Subcutaneous adipose tissue (tissue), 4 donors: ENCODE measurements around the gene ATP2C2. TPM values are rescaled to one million over a fixed set of nuclear protein-coding genes. Genes with fewer than 3 reads are reported as not detected.

Experiments
- total RNA-seq, 4 donors: library from RNA; depleted of rRNA; stranded (reverse); fragments of >200 nt; gene quantifications; one replicate each; pipeline ENCODE4 v1.1.0, GENCODE V29; 2016
- TF ChIP-seq, protein P1 (sequence below): fragments of 450-650 bp; IDR thresholded peaks from one replicate; pipeline ENCODE4 v1.5.1; 2016; ENCODE audit warnings: low read depth, mild to moderate bottlenecking, control low read depth, antibody characterized with exemption, moderate library complexity

ATP2C2 gene
- total RNA-seq, 4 donors from 2014 or later: not detected

DNA sequence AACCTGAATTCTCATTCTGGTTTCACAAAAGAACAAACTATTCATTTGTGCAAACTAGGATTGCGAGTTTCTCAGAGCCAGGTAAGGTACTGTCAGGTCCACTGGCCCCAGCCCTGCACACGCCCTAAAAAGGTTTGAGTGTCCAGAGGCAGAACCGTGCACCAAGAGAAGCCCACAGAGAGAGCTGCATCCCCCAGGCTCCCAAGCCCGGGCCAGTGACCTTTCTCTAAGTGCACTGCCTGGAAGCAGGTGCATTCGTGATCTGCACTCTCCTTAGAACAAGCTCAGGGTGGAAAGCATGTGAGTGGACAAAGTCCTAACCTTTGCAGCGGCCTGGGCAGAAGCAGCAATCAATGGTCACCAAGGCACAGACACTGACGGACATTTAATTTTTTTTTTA lies 109.3 kb downstream of the ATP2C2 start:
- TF ChIP-seq, protein P1, sequence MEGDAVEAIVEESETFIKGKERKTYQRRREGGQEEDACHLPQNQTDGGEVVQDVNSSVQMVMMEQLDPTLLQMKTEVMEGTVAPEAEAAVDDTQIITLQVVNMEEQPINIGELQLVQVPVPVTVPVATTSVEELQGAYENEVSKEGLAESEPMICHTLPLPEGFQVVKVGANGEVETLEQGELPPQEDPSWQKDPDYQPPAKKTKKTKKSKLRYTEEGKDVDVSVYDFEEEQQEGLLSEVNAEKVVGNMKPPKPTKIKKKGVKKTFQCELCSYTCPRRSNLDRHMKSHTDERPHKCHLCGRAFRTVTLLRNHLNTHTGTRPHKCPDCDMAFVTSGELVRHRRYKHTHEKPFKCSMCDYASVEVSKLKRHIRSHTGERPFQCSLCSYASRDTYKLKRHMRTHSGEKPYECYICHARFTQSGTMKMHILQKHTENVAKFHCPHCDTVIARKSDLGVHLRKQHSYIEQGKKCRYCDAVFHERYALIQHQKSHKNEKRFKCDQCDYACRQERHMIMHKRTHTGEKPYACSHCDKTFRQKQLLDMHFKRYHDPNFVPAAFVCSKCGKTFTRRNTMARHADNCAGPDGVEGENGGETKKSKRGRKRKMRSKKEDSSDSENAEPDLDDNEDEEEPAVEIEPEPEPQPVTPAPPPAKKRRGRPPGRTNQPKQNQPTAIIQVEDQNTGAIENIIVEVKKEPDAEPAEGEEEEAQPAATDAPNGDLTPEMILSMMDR: no peak

DNA sequence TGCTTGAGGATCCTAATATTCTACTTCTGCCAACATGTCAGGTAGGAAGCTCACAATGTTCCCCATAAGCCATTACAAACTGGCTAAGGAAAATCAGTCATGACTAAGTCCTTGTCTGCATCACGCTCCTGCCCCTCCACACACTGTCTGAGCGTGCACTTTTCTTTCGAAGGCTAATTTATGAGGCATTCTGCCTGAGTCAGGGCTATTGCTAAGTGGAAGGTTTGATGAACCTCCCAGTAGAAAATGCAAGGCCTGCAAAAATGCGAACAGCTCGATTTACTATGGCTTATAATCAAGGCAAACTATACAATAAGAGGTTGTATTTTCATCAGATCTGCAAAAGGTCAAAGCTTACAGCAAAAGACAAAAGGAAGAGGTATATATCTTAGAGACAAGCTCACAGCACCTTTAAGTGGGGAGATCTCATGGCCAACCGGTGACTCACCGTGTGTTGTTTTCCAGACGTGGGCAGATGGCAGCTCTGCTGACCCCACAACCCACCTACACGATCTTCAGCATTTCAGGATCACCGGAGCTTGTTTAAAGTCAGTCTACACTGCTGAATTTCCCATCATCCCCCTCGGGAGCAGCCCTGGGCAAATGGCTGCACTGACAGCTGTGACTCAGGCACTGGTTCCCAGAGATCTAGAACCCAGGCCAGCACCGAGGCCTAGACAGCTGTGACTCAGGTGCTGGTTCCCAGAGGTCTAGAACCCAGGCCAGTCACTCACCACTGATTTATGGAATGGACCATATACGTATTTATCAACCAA lies 110.0 kb downstream of the ATP2C2 start:
- TF ChIP-seq, protein P1: no peak

DNA sequence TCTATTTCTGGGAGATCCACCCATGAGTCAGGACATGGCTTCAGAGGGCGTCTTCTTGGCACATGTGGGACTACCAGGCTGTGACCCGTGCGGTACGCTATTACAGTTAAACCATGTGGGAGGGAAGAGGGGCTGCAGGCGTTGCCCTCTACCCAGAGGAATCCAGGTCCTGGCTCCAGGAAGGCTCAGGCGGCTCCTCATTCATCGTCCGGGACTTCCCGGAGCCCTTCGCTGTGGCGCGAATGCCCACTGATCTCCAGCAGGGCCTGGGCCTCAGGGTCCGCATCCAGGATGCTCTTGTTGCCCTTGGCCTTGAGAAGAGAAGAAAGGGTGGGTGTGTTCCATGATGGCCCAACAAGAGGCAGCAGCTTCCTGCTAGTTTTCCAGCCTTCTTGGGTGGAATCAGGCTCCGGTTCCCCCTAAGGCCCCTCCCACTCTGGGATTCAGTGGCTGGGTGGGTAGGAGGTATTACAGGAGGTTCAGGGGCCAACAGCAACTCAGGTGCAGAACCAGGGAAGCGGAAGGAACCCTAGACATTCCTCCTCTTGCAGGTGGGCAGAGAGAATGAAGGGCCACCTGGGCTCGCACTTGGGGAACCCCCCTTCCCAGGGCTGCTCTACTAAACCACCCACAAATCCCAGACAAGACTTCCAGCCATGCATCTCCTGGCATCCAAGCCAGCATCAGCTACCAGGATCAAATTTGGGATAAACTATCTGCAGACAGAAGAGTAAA lies 111.5 kb downstream of the ATP2C2 start:
- TF ChIP-seq, protein P1: no peak

DNA sequence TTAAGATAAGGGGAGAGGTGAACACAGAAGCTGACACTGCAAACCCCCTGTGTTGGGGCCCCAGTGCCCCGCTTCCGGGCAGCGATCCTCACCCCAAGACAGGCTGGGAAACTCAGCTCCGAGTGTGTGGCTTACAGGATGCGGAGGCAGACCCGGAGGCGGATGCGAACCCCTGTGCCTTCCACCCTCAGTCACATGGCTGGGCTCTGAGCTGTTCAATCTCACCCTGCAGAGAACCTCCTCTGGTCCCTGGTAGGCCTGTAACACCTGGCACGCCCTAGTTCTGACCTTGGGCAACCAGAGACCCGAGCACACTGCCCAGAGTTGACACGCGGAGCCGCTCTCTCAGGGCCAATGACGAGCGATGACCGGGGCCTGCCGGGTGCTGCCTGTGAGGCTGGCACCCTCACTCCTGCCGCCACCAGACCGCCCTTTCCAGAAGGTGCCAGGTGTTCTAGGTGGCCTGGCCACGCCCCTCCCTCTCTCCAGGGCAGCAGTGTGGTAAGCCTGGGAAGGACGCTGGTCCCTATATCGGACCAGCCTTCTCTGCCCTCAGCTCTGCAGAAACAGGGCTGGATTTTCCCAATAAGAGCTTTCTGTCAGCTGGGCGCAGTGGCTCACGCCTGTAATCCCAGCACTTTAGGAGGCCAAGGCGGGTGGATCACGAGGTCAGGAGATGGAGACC lies 112.9 kb downstream of the ATP2C2 start:
- TF ChIP-seq, protein P1: no peak

DNA sequence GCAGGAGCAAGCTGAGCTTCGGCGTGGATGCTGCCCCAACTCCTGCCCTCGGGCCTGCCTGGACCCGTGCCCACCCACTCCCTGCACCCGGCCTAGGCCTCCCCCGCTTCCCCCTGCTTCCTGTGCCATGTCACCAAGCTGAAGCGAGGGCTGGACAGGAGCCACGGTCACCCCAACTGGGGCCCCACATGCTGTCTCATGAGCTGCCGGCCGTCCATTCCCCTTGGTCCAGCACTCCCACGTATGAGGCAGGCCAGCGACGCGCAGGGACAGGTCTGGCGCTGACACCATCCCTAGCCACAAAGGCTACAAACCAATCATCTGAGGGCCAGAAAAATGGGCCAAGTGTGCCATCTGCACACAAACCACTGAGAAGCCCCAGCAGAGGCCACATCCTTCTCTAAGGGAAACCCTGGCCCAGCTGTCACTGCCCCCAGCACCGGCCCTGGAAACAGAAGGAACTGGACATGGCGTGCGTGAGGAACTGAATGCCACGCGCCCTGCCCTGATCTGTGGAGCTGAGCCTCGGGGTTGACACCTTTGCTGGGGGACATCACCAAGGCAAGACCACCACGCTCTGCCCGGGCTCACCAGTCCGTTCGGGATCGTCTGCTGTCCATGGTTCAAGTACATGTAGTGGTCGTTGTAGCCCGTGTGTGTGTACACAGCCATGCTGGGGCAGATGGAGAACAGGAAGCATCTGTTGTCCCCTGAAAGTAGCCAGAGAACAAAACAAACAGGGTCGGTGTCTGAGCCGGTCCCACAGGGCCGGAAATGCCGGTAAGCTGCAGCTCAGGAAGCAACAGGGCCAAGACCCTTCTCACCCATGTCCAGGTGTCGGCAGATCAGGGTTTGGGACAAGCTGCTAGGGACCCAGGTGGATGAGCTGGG lies 113.9 kb downstream of the ATP2C2 start:
- TF ChIP-seq, protein P1: no peak

DNA sequence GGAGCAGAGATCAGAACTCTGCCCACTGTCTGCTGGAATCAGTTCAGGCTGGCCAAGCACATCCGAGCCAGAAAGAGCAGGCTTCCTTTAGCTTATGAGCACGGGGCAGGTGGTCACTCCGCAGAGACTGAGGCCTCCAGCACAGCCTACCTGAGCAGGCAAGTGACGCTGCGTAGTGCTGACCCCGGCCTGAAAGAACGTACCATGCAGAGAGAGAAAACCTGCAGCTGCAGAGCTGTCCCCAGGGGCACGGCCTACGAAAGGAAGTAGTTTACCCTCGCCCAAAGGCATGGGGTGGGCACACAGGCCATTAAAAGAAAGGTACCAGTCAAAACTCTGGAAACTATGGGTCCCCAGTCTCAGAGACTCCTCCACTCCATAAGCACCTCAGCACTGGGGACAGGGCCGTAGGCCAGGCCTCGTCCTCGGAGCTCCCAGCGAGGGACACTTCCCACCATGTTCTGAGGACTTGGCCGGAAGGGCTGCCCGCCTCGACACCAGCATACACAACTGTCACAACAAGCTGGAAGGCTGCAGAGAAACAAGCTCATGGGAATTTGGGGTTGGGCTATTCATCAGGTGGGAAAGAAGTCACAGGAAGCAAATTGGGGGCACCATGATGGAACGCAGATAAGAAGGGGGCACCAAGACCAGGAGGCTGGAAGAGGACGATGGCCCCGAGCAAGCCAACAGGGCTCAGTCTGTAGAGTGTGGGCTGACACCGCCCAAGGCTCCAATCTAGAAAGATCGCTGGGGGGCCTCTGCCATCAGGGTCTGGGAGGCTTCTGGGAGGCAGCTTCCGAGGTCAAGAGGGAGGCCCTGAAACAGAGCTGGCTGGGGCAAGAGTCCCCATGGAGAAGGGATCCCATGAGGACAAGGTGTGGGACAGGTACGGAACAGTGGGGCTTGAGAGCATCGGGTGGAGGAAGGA lies 114.9 kb downstream of the ATP2C2 start:
- TF ChIP-seq, protein P1: no peak
